GOT3 (cell line): Measurements from ENCODE around the gene KANK2.

Source experiments
- DNase-seq: peaks from one replicate; lab custom pipeline; 2025; ENCODE audit warnings: mixed read lengths; lab: John Stamatoyannopoulos, UW

The KANK2 gene

GRCh38 chr19:11197291-11198174 is at the start of gene KANK2:
KANK2 (minus strand) TSS chr19:11197545; CDS start chr19:11194511, 3,034 bp downstream.
- peak; percentile 43 for DNase-seq

- no peak for DNase-seq
Observed at GRCh38 chr19:11246941-11247340, 49.6 kb upstream of the KANK2 start.

- DNase-seq = no peak
Observed at GRCh38 chr19:11244846-11245589, 47.7 kb upstream of the KANK2 start.

- DNase-seq = no peak
Observed at GRCh38 chr19:11243798-11244169, 46.4 kb upstream of the KANK2 start.

- DNase-seq = peak; percentile 11
Observed at GRCh38 chr19:11242864-11243797, 45.8 kb upstream of the KANK2 start.

GRCh38 chr19:11242025-11242424 is 44.7 kb upstream of the KANK2 start:
- no peak for DNase-seq

- no peak for DNase-seq
Observed at GRCh38 chr19:11240008-11240444, 42.7 kb upstream of the KANK2 start.

- DNase-seq = no peak
Observed at GRCh38 chr19:11239377-11240000, 42.1 kb upstream of the KANK2 start, which contains the start of gene ANGPTL8. ANGPTL8 (plus strand) TSS chr19:11239619; CDS start chr19:11239638, 19 bp downstream.

- DNase-seq = no peak
Observed at GRCh38 chr19:11238781-11239376, 41.5 kb upstream of the KANK2 start.

GRCh38 chr19:11238041-11238440 is 40.7 kb upstream of the KANK2 start:
- DNase-seq = no peak

GRCh38 chr19:11237321-11237720 is 40.0 kb upstream of the KANK2 start:
- no peak for DNase-seq

- DNase-seq = no peak
Observed at GRCh38 chr19:11236324-11237301, 39.3 kb upstream of the KANK2 start.

- DNase-seq = no peak
Observed at GRCh38 chr19:11234486-11235075, 37.2 kb upstream of the KANK2 start.

- no peak for DNase-seq
Observed at GRCh38 chr19:11233073-11233472, 35.7 kb upstream of the KANK2 start.

- no peak for DNase-seq
Observed at GRCh38 chr19:11232555-11232954, 35.2 kb upstream of the KANK2 start.

GRCh38 chr19:11230621-11231386 is 33.5 kb upstream of the KANK2 start:
- no peak for DNase-seq

GRCh38 chr19:11227195-11227886 is 30.0 kb upstream of the KANK2 start:
- DNase-seq = no peak

- DNase-seq = no peak
Observed at GRCh38 chr19:11226716-11227166, 29.4 kb upstream of the KANK2 start.
